ENCODE measurements around the gene CRABP2.
A peak's percentile ranks its signal among the peaks of the same experiment; 100 is the strongest.

The CRABP2 gene

DNA sequence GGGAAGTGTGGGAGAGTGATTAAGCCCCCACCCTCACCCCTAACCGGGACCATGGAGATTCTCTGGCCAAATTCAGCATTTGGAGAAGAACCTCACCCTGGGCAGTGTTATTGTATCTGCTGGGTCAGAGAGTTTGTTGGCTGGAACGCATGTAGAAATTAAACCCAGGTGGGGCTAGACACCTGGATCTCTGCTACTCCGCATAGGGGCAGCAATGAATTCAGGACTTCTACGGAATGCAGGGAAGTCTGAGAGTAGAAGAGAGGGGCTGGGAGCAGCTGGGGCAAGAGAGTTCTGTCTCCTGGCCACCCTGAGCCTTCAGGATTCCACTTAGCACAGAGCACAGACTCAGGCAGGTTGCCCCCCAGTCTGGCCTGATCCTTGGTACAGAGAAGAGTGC lies 3.6 kb upstream of the CRABP2 start:
- Mint-ChIP-seq H3K27me3 (ENCODE audit: low read depth) (peaks cover 38% of the 10 kb centered on the region), H3K9me3 (no peaks in the 10 kb centered on the region), H3K4me1 (ENCODE audit: low read depth) (peaks cover 15% of the 10 kb centered on the region), H3K4me3 (no peak overlapping the region), H3K36me3 (ENCODE audit: low read depth) (no peaks in the 10 kb centered on the region), H3K27ac (no peak overlapping the region)
- no peak for DNase-seq (ENCODE audit: low spot score)

DNA sequence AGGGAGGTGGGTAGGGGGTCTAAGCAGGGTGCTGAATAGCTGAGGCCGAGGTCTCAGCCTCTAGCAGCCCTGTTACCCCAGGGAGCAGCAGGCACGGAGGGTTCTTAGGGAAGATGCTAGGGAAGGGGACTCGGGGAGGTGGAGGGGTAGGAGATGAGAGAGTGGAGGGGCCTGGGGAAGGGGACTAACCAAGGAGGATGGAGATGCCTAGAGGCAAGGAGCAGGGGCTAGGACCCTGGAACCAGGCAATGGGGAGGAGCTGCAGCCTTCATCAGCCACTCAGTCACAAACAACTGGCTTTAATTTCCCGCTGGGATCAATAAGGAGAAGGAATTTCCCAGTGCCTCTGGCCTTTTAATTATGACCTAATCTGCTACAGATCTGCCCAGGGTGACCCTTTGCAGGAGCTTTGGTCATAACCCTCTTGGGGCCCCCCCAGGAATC lies 2.9 kb upstream of the CRABP2 start:
- no peaks in the 10 kb centered on the region for H3K9me3 Mint-ChIP-seq
- no peak overlapping the region for H3K4me3 Mint-ChIP-seq
- no peaks in the 10 kb centered on the region for H3K36me3 Mint-ChIP-seq (ENCODE audit: low read depth)
- DNase-seq (ENCODE audit: low spot score) = no peak
- peaks cover 46% of the 10 kb centered on the region for H3K27me3 Mint-ChIP-seq (ENCODE audit: low read depth)
- peaks cover 15% of the 10 kb centered on the region for H3K4me1 Mint-ChIP-seq (ENCODE audit: low read depth)
- no peak overlapping the region for H3K27ac Mint-ChIP-seq

DNA sequence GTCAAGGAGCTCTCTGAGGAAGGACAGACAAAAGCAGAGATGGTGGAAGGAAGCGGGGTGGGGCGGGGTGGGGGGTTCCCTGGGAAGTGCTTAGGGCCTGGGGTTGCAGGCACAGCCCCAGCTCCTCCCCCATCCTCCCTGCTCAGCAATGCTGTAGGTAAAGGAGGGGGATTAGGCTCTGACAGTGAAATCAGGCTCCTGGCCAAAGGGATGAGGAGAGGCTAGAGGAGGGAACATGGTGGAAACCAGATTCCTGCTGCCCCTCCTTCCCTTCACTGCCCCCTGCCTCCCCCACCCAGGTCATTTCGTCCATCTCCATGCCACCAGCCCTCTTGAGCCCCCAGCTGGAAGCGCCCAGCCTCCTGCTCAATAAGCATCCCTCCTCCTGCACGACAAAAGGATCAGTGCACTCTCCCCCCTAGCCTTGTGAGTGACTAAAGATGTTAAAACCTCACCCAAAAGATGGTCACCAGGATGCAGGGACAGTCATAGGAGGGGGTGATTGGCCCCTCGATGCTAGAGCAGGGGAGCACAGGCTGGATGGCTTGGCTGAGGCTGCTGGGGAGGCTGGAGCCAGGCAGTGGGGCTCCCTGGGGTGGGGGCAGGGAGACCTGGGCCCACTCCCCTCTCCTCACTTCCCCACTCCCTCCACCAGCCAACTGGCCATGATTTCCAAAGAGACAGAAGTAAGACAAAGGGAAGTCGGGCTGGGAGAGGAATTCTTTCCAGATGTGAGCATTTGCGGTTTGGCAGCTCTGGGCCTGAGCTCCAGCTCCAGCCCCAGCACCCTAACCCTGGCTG lies 2.2 kb upstream of the CRABP2 start:
- H3K4me3 Mint-ChIP-seq = no peak overlapping the region
- H3K4me1 Mint-ChIP-seq (ENCODE audit: low read depth) = peaks cover 15% of the 10 kb centered on the region
- no peak for DNase-seq (ENCODE audit: low spot score)
- H3K36me3 Mint-ChIP-seq (ENCODE audit: low read depth) = no peaks in the 10 kb centered on the region
- H3K27me3 Mint-ChIP-seq (ENCODE audit: low read depth) = peaks cover 49% of the 10 kb centered on the region
- peak overlapping the region; percentile 31 for H3K27ac Mint-ChIP-seq
- H3K9me3 Mint-ChIP-seq = no peaks in the 10 kb centered on the region

DNA sequence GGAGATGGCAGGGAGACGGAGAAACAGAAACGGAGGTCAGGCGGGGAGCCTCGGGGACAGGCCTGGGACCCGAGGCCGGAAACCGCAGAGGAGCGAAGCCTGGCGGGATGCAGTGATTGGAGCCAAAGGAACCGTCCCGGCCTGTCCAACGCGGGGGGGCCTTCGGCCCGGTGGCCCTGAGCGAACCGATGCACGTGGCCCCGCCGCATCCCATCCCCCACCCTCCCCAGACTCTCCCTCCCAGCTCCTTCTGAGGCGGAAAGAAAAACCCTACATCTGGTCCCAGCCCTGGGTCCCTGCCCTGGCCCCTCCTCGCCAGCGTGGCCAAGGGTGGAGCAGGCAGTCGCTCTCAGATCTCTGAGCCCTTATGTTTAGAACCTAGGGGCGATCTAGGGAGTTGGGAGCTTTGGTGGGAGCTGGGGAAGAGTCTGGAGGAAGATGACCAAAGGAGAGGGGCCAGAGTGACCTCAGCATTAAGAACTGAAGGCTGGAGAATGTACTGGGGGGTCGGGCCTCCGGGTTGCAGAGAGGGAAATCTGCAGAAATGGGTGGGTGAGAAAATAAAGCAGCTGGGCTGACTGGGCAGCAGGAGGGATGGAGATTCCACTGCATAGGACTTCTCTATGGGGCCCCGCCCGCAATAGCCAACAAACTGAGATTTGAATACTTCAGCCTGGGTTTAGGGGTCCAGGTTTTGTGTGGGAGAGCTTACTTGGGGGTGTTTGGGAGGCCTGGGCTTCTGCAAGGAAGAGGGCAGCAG lies 1.5 kb upstream of the CRABP2 start:
- peak overlapping the region; percentile 83 for H3K4me3 Mint-ChIP-seq
- no peak for DNase-seq (ENCODE audit: low spot score)
- H3K4me1 Mint-ChIP-seq (ENCODE audit: low read depth) = peaks cover 15% of the 10 kb centered on the region

DNA sequence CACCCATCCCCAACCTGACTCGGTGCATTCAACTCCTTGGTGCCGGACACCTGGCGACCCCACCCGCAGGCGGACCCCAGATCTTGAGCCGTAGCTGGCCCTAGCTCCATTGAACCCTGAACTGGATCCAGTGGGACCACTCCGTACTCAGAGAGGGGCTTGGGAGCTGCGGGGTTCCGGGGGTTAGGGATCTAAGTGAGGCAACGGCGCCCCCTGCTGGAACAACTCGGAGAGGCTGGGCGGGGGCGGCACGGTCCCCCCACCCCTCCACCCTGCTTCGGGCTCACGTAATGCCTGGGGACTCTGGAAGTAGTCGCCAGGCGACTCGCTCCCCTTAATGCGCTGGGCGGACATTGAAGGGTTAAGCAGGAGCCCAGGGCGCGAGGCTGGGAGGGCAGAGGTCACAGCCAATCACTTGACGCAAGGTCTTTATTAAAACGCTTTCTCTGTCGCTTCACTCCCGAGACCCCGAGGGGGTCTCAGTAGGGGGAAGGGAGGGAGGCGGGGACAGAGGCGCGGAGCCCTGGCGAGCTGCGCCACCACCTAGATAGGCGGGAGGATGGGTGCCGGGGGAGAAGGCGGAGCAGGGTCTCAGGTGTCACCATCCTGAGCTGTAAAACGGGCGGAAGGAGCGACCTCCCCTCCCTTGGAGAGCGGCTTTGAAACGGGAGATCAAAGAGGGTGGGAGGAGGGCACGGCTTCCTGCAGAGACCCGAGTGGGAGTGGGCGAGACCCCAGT lies 704 bp upstream of the CRABP2 start:
- Mint-ChIP-seq H3K9me3 (no peaks in the 10 kb centered on the region), H3K27me3 (ENCODE audit: low read depth) (peaks cover 49% of the 10 kb centered on the region), H3K4me3 (peak overlapping the region; percentile 83), H3K36me3 (ENCODE audit: low read depth) (no peaks in the 10 kb centered on the region), H3K4me1 (ENCODE audit: low read depth) (peaks cover 15% of the 10 kb centered on the region), H3K27ac (no peak overlapping the region)
- peak; percentile 63 for DNase-seq (ENCODE audit: low spot score)

More for the DNA sequence above, 1.5 kb upstream of the CRABP2 start:
- Mint-ChIP-seq H3K27me3 (ENCODE audit: low read depth) (peaks cover 49% of the 10 kb centered on the region), H3K27ac (peak overlapping the region; percentile 20), H3K9me3 (no peaks in the 10 kb centered on the region), H3K36me3 (ENCODE audit: low read depth) (no peaks in the 10 kb centered on the region)

DNA sequence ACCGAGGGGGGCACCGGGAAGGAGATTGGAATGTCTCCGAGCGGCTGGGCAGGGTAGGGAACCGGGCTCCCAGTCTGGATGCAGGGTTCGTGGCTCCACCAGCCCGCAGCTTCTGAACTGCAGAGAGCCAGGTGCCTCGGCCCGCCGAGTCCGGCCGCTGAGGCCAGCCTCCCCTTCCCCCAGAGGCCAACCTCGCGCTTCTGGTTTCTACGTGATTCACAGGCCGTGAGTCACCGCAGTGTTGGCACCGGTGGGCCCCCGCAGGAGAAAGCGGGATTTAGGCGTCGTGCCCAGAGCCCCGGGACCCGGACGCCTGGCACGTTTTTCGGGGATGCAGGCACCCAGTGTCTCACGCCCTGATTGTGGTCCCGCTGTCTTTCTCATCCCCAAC lies 458 bp downstream of the CRABP2 start:
- H3K9me3 Mint-ChIP-seq = no peaks in the 10 kb centered on the region
- H3K27me3 Mint-ChIP-seq (ENCODE audit: low read depth) = peaks cover 49% of the 10 kb centered on the region
- no peak overlapping the region for H3K27ac Mint-ChIP-seq
- H3K4me3 Mint-ChIP-seq = peak overlapping the region; percentile 40
- peaks cover 15% of the 10 kb centered on the region for H3K4me1 Mint-ChIP-seq (ENCODE audit: low read depth)
- H3K36me3 Mint-ChIP-seq (ENCODE audit: low read depth) = no peaks in the 10 kb centered on the region
- DNase-seq (ENCODE audit: low spot score) = peak; percentile 39

DNA sequence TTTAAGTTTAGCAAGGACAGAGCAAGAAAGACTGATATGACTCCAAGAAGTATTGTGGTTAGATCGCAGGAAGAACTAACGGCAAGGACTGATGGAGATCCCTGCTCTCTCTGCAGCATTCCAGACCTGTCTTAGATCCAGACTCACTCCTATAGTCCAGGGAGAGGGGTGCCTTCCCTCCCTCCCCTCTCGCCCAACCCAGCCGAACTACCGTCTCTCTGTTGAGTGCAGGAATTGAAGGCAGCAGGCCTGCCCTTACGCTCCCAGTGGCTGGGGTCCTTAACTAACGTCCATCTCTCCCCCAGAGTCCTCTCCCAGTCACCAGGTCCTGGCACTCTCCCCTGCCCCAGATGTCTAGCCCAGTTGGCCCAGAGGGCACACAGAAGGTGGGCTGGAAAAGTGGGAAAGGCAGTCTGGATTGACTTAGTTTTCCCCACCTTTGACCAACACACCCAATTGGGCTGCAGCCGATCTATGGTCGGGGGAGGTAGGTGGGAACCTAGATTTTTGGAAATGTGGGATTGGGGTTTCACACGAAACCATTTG lies 1.1 kb downstream of the CRABP2 start:
- peaks cover 49% of the 10 kb centered on the region for H3K27me3 Mint-ChIP-seq (ENCODE audit: low read depth)
- DNase-seq (ENCODE audit: low spot score) = no peak
- H3K4me1 Mint-ChIP-seq (ENCODE audit: low read depth) = peaks cover 15% of the 10 kb centered on the region

DNA sequence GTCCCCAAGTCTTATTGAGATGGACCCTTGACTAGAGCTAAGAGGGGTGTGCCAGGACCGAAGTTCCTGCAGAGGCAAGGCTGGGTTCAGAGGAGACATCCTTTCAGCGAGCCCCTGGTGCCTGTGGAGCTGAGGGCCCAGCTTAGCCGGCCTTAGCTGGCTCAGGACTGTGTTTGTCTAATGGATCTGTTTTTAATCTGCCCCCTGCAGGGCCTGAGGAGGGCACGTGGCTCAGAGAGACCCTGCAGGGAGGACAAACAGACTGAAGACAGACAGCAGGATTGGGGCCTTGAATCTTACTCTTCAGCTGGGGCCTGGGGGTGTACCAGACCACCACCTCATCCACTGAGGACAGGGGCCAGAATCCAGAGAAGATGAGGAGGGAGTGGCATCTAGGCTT lies 1.6 kb downstream of the CRABP2 start:
- Mint-ChIP-seq H3K9me3 (no peaks in the 10 kb centered on the region), H3K27ac (no peak overlapping the region), H3K36me3 (ENCODE audit: low read depth) (no peaks in the 10 kb centered on the region), H3K27me3 (ENCODE audit: low read depth) (peaks cover 49% of the 10 kb centered on the region), H3K4me1 (ENCODE audit: low read depth) (peaks cover 15% of the 10 kb centered on the region), H3K4me3 (no peak overlapping the region)
- DNase-seq (ENCODE audit: low spot score) = no peak

More for the DNA sequence above, 1.1 kb downstream of the CRABP2 start:
- no peaks in the 10 kb centered on the region for H3K9me3 Mint-ChIP-seq
- H3K36me3 Mint-ChIP-seq (ENCODE audit: low read depth) = no peaks in the 10 kb centered on the region
- peak overlapping the region; percentile 34 for H3K4me3 Mint-ChIP-seq
- no peak overlapping the region for H3K27ac Mint-ChIP-seq

DNA sequence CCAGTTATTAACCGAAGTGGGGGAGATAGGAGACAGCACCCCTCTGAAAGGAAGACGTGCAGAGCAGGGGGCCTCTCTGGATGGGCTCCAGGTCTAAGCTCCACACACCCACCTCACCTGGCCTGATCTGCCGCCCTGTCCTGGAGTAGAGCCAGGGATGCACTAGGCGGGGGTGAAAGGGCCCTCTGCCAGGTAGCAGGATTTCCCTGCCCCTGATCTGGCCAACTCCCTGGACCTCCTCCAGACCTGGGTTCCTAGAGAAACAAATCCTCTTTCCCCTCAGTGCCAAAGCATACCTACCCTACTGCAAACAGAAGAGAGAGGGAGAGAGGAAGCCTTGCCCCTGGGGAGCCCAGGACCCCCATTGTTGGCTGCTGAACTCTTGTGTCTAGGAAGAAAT lies 2.0 kb downstream of the CRABP2 start:
- H3K9me3 Mint-ChIP-seq = no peaks in the 10 kb centered on the region
- no peaks in the 10 kb centered on the region for H3K36me3 Mint-ChIP-seq (ENCODE audit: low read depth)
- peaks cover 47% of the 10 kb centered on the region for H3K27me3 Mint-ChIP-seq (ENCODE audit: low read depth)
- peaks cover 15% of the 10 kb centered on the region for H3K4me1 Mint-ChIP-seq (ENCODE audit: low read depth)
- H3K27ac Mint-ChIP-seq = no peak overlapping the region
- no peak for DNase-seq (ENCODE audit: low spot score)
- H3K4me3 Mint-ChIP-seq = no peak overlapping the region

DNA sequence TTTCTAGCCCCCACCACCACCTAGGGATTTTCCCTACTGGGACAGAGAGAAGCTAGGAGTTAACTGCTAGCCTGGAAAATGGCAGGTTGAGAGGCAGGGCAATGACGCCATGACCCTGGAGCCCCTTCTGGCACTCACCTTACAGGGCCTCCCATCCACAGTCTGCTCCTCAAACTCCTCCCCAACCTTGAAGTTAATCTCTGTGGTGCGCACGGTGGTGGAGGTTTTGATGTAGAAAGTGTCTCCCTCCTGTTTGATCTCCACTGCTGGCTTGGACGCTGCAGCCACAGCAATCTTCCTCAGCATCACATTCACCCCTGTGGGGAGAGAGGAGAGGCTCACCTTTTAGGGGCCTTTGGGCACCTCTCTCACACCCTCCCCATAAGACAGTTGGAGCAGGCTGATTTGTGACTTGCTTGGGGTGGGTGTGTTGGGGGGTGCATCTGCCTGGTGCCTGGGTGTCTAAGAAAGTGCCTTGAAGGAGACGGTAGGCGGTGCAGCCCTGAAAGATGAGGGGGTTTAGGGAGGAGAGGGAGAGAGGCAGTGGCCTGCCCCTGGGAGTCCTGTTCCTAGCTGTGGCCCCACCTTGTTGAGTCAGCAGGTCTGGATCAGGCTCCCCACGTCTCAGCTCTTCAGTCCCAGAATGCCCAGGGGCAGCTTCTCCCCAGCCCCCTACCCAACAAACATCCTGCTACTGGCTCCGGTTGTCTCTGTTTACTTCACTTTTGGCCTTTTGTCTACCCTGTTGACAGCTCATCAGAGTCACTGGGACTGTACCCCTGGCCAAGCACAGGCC lies 4.4 kb downstream of the CRABP2 start:
- Mint-ChIP-seq H3K4me3 (no peak overlapping the region), H3K9me3 (no peaks in the 10 kb centered on the region), H3K27ac (no peak overlapping the region), H3K36me3 (ENCODE audit: low read depth) (no peaks in the 10 kb centered on the region), H3K27me3 (ENCODE audit: low read depth) (peaks cover 34% of the 10 kb centered on the region), H3K4me1 (ENCODE audit: low read depth) (peaks cover 4% of the 10 kb centered on the region)
- DNase-seq (ENCODE audit: low spot score) = no peak

DNA sequence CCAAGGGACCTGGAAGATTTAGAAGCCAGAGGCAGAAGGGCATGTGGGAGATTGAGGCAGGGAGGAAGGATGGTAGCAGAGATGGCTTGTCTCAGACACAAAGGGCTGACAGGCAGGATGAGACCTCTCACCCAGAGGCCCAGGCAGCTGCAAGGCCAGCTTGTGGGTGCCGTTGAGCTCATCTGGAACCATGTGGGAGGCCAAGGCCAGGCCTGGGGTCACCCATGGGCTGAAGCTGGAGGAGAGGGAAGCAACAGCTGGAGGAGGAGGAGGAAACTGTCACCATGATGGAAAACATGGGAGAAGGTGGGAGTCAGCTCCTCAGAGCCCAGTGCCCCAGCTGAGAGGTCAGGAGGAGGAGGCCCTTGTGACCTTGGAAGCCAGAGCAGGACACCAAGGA lies 6.4 kb downstream of the CRABP2 start:
- Mint-ChIP-seq H3K27ac (no peak overlapping the region), H3K4me1 (ENCODE audit: low read depth) (no peaks in the 10 kb centered on the region), H3K4me3 (no peak overlapping the region), H3K9me3 (no peaks in the 10 kb centered on the region), H3K36me3 (ENCODE audit: low read depth) (no peaks in the 10 kb centered on the region), H3K27me3 (ENCODE audit: low read depth) (peaks cover 24% of the 10 kb centered on the region)
- DNase-seq (ENCODE audit: low spot score) = no peak

DNA sequence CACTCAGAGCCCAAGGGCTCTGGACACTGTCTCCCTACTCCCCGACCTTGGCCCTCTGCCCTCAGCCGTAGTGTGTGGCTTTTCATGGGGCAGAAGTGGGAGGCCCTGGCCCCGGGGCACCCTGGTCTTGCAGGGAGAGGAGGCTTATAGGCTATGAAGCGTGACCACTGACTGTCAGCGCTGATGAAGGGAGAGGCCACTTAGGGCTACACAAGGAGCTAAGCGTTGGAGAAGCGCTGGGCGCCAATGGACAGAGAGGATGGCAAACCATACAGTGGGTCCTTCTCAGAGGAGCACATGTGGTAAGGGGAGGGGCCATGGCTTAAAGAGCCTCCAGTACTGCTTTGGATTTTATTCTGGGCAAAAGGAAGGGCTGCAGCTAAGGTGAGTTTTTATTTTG lies 7.9 kb downstream of the CRABP2 start:
- Mint-ChIP-seq H3K4me1 (ENCODE audit: low read depth) (peaks cover 3% of the 10 kb centered on the region), H3K36me3 (ENCODE audit: low read depth) (no peaks in the 10 kb centered on the region), H3K27ac (no peak overlapping the region), H3K9me3 (no peaks in the 10 kb centered on the region), H3K4me3 (no peak overlapping the region), H3K27me3 (ENCODE audit: low read depth) (peaks cover 29% of the 10 kb centered on the region)
- no peak for DNase-seq (ENCODE audit: low spot score)

DNA sequence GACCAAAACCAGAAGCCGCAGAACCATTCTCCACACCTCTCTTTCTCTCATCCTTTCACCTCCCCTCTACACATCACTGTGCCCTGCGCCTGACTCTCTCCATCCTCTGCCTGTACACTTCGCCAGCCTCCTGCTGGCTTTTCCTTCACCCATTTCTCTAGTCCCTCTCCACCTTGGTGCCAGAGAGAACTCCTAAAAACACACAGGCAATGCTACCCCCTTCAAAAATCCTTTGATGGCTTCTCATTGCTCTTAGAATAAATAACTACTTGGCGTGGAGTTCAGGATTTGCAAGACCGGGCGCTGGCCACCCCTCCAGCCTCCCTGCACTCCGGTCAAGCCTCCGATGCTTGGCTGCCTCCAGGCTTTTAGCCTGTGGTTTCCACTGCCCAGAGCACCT lies 8.6 kb downstream of the CRABP2 start:
- Mint-ChIP-seq H3K36me3 (ENCODE audit: low read depth) (no peaks in the 10 kb centered on the region), H3K27me3 (ENCODE audit: low read depth) (peaks cover 36% of the 10 kb centered on the region), H3K27ac (no peak overlapping the region), H3K4me3 (no peak overlapping the region), H3K4me1 (ENCODE audit: low read depth) (peaks cover 10% of the 10 kb centered on the region), H3K9me3 (no peaks in the 10 kb centered on the region)
- no peak for DNase-seq (ENCODE audit: low spot score)

All from T-helper 2 cell treated with Interferon-gamma antibody and Interleukin-4, amounts not matched to agents 5 μg/mL and 100 μg/mL, for 36 hours (primary cell).